ENCODE data around the gene MRPS23. TPM values are rescaled to one million over a fixed set of nuclear protein-coding genes. Genes with fewer than 3 reads are reported as not detected.

Gene MRPS23
- total and polyA plus RNA-seq, 2 donors (not counting 1 experiment from before 2014, with no cell fraction given), result 27.9 to 40.0 TPM

GRCh38 chr17:57871155-57871554 lies 21.3 kb upstream of the MRPS23 start:
- H2AFZ ChIP-seq (ENCODE audit: low read length), result no peak overlapping the region

GRCh38 chr17:57870283-57870635 lies 20.4 kb upstream of the MRPS23 start:
- peaks cover 54% of the 10 kb centered on the region for H3K4me1 ChIP-seq (ENCODE audit: control insufficient read depth, extremely low read depth, insufficient read depth, low read length)
- TF ChIP-seq, protein P1, sequence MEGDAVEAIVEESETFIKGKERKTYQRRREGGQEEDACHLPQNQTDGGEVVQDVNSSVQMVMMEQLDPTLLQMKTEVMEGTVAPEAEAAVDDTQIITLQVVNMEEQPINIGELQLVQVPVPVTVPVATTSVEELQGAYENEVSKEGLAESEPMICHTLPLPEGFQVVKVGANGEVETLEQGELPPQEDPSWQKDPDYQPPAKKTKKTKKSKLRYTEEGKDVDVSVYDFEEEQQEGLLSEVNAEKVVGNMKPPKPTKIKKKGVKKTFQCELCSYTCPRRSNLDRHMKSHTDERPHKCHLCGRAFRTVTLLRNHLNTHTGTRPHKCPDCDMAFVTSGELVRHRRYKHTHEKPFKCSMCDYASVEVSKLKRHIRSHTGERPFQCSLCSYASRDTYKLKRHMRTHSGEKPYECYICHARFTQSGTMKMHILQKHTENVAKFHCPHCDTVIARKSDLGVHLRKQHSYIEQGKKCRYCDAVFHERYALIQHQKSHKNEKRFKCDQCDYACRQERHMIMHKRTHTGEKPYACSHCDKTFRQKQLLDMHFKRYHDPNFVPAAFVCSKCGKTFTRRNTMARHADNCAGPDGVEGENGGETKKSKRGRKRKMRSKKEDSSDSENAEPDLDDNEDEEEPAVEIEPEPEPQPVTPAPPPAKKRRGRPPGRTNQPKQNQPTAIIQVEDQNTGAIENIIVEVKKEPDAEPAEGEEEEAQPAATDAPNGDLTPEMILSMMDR (conservative IDR thresholded peaks at IDR 0.05 in 1 of 2, IDR thresholded peaks at IDR 0.05 in 1 of 2; ENCODE audit: low read depth in 1 of 2, low read length in 2 of 2), result no peak
- TF ChIP-seq EZH2 (IDR thresholded peaks at IDR 0.05; ENCODE audit: low read length, missing control alignments), result no peak
- no peaks in the 10 kb centered on the region for H4K20me1 ChIP-seq (ENCODE audit: control insufficient read depth, extremely low read depth, insufficient read depth, low read length)
- DNase-seq (ENCODE audit: low read depth in 2 of 2), result peak in 1 of 2 donors; percentile 45
- H3K79me2 ChIP-seq (ENCODE audit: control insufficient read depth, insufficient read depth, low read length), result no peaks in the 10 kb centered on the region
- H3K27me3 ChIP-seq (ENCODE audit: control insufficient read depth, insufficient read depth, low read length), result no peaks in the 10 kb centered on the region
- peak overlapping the region; percentile 88 for H3K27ac ChIP-seq (ENCODE audit: insufficient read depth, low read length)
- H3K9me3 ChIP-seq (ENCODE audit: control insufficient read depth, insufficient read depth, low read depth, low read length), result no peaks in the 10 kb centered on the region
- peak overlapping the region; percentile 7 for H3K4me2 ChIP-seq (ENCODE audit: extremely low read depth, insufficient read depth, low read length)
- H3K4me3 ChIP-seq (replicated peaks in 1 of 4; ENCODE audit: control extremely low read depth in 1 of 4, insufficient read depth in 1 of 4, low read depth in 3 of 4, low read length in 4 of 4), result no peak overlapping the region
- H3K9ac ChIP-seq (ENCODE audit: insufficient read depth, low read length), result no peak overlapping the region
- peaks cover 21% of the 10 kb centered on the region for H3K36me3 ChIP-seq (ENCODE audit: control insufficient read depth, insufficient read depth, low read length)
- no peak overlapping the region for H2AFZ ChIP-seq (ENCODE audit: low read length)

More at GRCh38 chr17:57871155-57871554, 21.3 kb upstream of the MRPS23 start:
- Histone ChIP-seq H3K9ac (ENCODE audit: insufficient read depth, low read length) (no peak overlapping the region), H3K9me3 (ENCODE audit: control insufficient read depth, insufficient read depth, low read depth, low read length) (no peaks in the 10 kb centered on the region), H3K36me3 (ENCODE audit: control insufficient read depth, insufficient read depth, low read length) (peaks cover 26% of the 10 kb centered on the region), H3K4me1 (ENCODE audit: control insufficient read depth, extremely low read depth, insufficient read depth, low read length) (peaks cover 61% of the 10 kb centered on the region), H3K79me2 (ENCODE audit: control insufficient read depth, insufficient read depth, low read length) (no peaks in the 10 kb centered on the region), H3K27me3 (ENCODE audit: control insufficient read depth, insufficient read depth, low read length) (no peaks in the 10 kb centered on the region), H3K4me3 (replicated peaks in 1 of 4; ENCODE audit: control extremely low read depth in 1 of 4, insufficient read depth in 1 of 4, low read depth in 3 of 4, low read length in 4 of 4) (no peak overlapping the region), H4K20me1 (ENCODE audit: control insufficient read depth, extremely low read depth, insufficient read depth, low read length) (no peaks in the 10 kb centered on the region), H3K27ac (ENCODE audit: insufficient read depth, low read length) (peak overlapping the region; percentile 88), H3K4me2 (ENCODE audit: extremely low read depth, insufficient read depth, low read length) (no peak overlapping the region)
- no peak for TF ChIP-seq EZH2 (IDR thresholded peaks at IDR 0.05; ENCODE audit: low read length, missing control alignments)
- TF ChIP-seq, protein P1 (conservative IDR thresholded peaks at IDR 0.05 in 1 of 2, IDR thresholded peaks at IDR 0.05 in 1 of 2; ENCODE audit: low read depth in 1 of 2, low read length in 2 of 2), result no peak
- DNase-seq (ENCODE audit: low read depth in 2 of 2), result no peak

GRCh38 chr17:57869617-57870282 lies 19.9 kb upstream of the MRPS23 start:
- H3K9me3 ChIP-seq (ENCODE audit: control insufficient read depth, insufficient read depth, low read depth, low read length), result no peaks in the 10 kb centered on the region
- DNase-seq (ENCODE audit: low read depth in 2 of 2), result peak; percentile 94
- no peaks in the 10 kb centered on the region for H3K79me2 ChIP-seq (ENCODE audit: control insufficient read depth, insufficient read depth, low read length)
- no peak overlapping the region for H3K4me3 ChIP-seq (replicated peaks in 1 of 4; ENCODE audit: control extremely low read depth in 1 of 4, insufficient read depth in 1 of 4, low read depth in 3 of 4, low read length in 4 of 4)
- H3K27ac ChIP-seq (ENCODE audit: insufficient read depth, low read length), result peak overlapping the region; percentile 88
- no peaks in the 10 kb centered on the region for H4K20me1 ChIP-seq (ENCODE audit: control insufficient read depth, extremely low read depth, insufficient read depth, low read length)
- TF ChIP-seq, protein P1 (conservative IDR thresholded peaks at IDR 0.05 in 1 of 2, IDR thresholded peaks at IDR 0.05 in 1 of 2; ENCODE audit: low read depth in 1 of 2, low read length in 2 of 2), result no peak
- TF ChIP-seq EZH2 (IDR thresholded peaks at IDR 0.05; ENCODE audit: low read length, missing control alignments), result no peak
- peaks cover 51% of the 10 kb centered on the region for H3K4me1 ChIP-seq (ENCODE audit: control insufficient read depth, extremely low read depth, insufficient read depth, low read length)
- no peak overlapping the region for H2AFZ ChIP-seq (ENCODE audit: low read length)
- H3K9ac ChIP-seq (ENCODE audit: insufficient read depth, low read length), result peak overlapping the region; percentile 20
- H3K27me3 ChIP-seq (ENCODE audit: control insufficient read depth, insufficient read depth, low read length), result no peaks in the 10 kb centered on the region
- H3K36me3 ChIP-seq (ENCODE audit: control insufficient read depth, insufficient read depth, low read length), result peaks cover 25% of the 10 kb centered on the region
- peak overlapping the region; percentile 15 for H3K4me2 ChIP-seq (ENCODE audit: extremely low read depth, insufficient read depth, low read length)

Data from fibroblast of lung (primary cell).